GM10248 (cell line): ENCODE data around the gene MORN1.

Experiments
- CTCF ChIA-PET: fragments of 300-600 bp; sonication (Branson Sonifier 250); formaldehyde crosslinking; extraction: SDS; loops from one replicate; lab custom pipeline; 2021; ENCODE audit warnings: antibody characterized with exemption; lab: Yijun Ruan, JAX
- POLR2A ChIA-PET: fragments of 350-650 bp; sonication (Branson Sonifier 250); formaldehyde crosslinking; extraction: SDS; loops from one replicate; lab custom pipeline; 2020; ENCODE audit warnings: antibody characterized with exemption; lab: Yijun Ruan, JAX
- DNase-seq: peaks from one replicate; pipeline ENCODE4 v3.0.0; 2012; ENCODE audit errors: extremely low spot score
- CTCF ChIP-seq: IDR thresholded peaks from 2 replicates; pipeline ENCODE4 v1.5.1; 2012; ENCODE audit warnings: mild to moderate bottlenecking, low read depth; ENCODE audit errors: extremely low read depth, missing control alignments, control extremely low read depth

MORN1 gene

GRCh38 chr1:2282556-2283270, 108.6 kb downstream of the MORN1 start:
- no peak for DNase-seq
- ChIA-PET POLR2A (no interaction called here), CTCF (interaction anchor here (1.3 kb wide), 1 partner anchor 33 kb away, joined by 3 read pairs; no protein-coding TSS in a partner anchor)
- no peak for TF ChIP-seq CTCF

GRCh38 chr1:2279817-2280216, 111.5 kb downstream of the MORN1 start:
- CTCF ChIA-PET: no interaction called here
- DNase-seq: no peak
- POLR2A ChIA-PET: no interaction called here
- no peak for TF ChIP-seq CTCF

GRCh38 chr1:2279210-2279639, 112.1 kb downstream of the MORN1 start:
- CTCF ChIA-PET: no interaction called here
- no peak for TF ChIP-seq CTCF
- POLR2A ChIA-PET: no interaction called here
- DNase-seq: no peak

GRCh38 chr1:2278591-2279209, 112.7 kb downstream of the MORN1 start:
- CTCF ChIA-PET: no interaction called here
- no peak for DNase-seq
- POLR2A ChIA-PET: no interaction called here
- no peak for TF ChIP-seq CTCF

GRCh38 chr1:2277741-2278488, 113.4 kb downstream of the MORN1 start:
- DNase-seq: no peak
- ChIA-PET CTCF (no interaction called here), POLR2A (no interaction called here)
- TF ChIP-seq CTCF: no peak

DNA sequence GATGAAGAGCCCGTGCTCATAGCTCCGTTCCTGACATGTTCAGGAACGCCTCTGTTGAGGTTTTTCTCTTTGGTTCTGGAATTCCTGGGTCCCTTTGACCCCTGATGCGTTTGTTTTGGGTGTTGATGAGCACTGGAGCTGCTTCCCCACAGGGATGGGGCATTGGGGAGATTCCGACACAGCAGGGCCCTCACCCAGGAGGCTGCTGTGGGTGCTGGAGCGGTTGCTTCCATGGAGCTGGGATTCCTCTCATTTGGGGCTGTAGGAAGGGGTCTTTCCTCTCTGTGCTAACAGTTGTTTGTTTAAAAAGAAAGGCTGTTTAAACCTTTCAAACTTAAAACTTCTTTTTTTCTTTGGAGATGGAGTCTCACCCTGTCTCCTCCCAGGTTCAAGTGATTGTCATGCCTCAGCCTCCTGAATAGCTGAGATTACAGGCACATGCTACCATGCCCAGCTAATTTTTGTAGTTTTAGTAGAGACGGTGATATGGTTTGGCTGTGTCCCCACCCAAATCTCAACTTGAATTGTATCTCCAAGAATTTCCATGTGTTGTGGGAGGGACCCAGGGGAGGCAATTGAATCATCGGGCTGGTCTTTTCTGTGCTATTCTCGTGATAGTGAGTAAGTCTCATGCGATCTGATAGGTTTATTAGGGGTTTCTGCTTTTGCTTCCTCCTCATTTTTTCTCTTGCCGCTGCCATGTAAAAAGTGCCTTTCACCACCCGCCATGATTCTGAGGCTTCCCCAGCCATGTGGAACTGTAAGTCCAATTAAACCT, 114.4 kb downstream of the MORN1 start:
- POLR2A ChIA-PET: no interaction called here
- CTCF ChIA-PET: interaction anchor here (0.9 to 1.1 kb wide), 2 partner anchors 10 to 23 kb away, joined by 3 read pairs; no protein-coding TSS in a partner anchor
- DNase-seq: no peak
- TF ChIP-seq CTCF: no peak
